SK-N-SH treated with all-trans-retinoic acid at 6 μM for 48 hours (cell line): ENCODE results near the gene SKP1.

ENCODE experiments used
- ATAC-seq: fragments of 200-7000 bp; cut with Tn5 transposase; 3 replicates; pipeline ENCODE4 v1.9.1; 2020; ENCODE audit warnings: mild to moderate bottlenecking, moderate library complexity
- ARNTL ChIP-seq: fragments of 450-650 bp; formaldehyde crosslinking; IDR thresholded peaks from 2 replicates; pipeline ENCODE4 v1.5.0; 2020; ENCODE audit warnings: low read depth, mild to moderate bottlenecking, moderate library complexity, borderline replicate concordance
- BACH2 ChIP-seq: fragments of 250-450 bp; sonication (Bioruptor Pico); IDR thresholded peaks from 2 replicates; pipeline ENCODE4 v1.9.0; 2021; ENCODE audit warnings: mild to moderate bottlenecking, borderline replicate concordance
- CSDC2 ChIP-seq: fragments of 250-450 bp; sonication (Bioruptor Pico); IDR thresholded peaks from 2 replicates; pipeline ENCODE4 v1.5.0; 2020; ENCODE audit warnings: mild to moderate bottlenecking, moderate library complexity
- CSRNP3 ChIP-seq: fragments of 250-450 bp; sonication (Bioruptor Pico); IDR thresholded peaks from 2 replicates; pipeline ENCODE4 v1.5.1; 2021; ENCODE audit warnings: mild to moderate bottlenecking, moderate library complexity
- GLIS3 ChIP-seq: fragments of 250-450 bp; sonication (Bioruptor Pico); IDR thresholded peaks from 2 replicates; pipeline ENCODE4 v1.5.0; 2020; ENCODE audit warnings: mild to moderate bottlenecking, moderate library complexity
- ISL1 ChIP-seq: fragments of 250-450 bp; sonication (Bioruptor Pico); IDR thresholded peaks from 2 replicates; pipeline ENCODE4 v2.1.2; 2022; ENCODE audit warnings: mild to moderate bottlenecking, moderate library complexity
- OSR1 ChIP-seq: fragments of 250-450 bp; sonication (Bioruptor Pico); IDR thresholded peaks from 2 replicates; pipeline ENCODE4 v1.8.0; 2022; ENCODE audit warnings: moderate library complexity, mild to moderate bottlenecking, inconsistent platforms
- PATZ1 ChIP-seq: fragments of 250-450 bp; sonication (Bioruptor Pico); IDR thresholded peaks from 2 replicates; pipeline ENCODE4 v1.8.0; 2020; ENCODE audit warnings: mild to moderate bottlenecking, moderate library complexity, borderline replicate concordance
- POU6F1 ChIP-seq: fragments of 250-450 bp; sonication (Bioruptor Pico); IDR thresholded peaks from 2 replicates; pipeline ENCODE4 v1.8.0; 2021; ENCODE audit warnings: low read depth, mild to moderate bottlenecking, moderate library complexity, borderline replicate concordance
- RARB ChIP-seq: fragments of 250-450 bp; sonication (Bioruptor Pico); IDR thresholded peaks from 2 replicates; pipeline ENCODE4 v1.8.0; 2021; ENCODE audit warnings: mild to moderate bottlenecking, moderate library complexity
- SNAI2 ChIP-seq: fragments of 250-450 bp; sonication (Bioruptor Pico); IDR thresholded peaks from 2 replicates; pipeline ENCODE4 v1.5.0; 2020; ENCODE audit warnings: mild to moderate bottlenecking, moderate library complexity
- TCF4 ChIP-seq: fragments of 250-450 bp; sonication (Bioruptor Pico); IDR thresholded peaks from 2 replicates; pipeline ENCODE4 v1.8.0; 2021; ENCODE audit warnings: mild to moderate bottlenecking, moderate library complexity, borderline replicate concordance
- TOX ChIP-seq: fragments of 250-450 bp; sonication (Bioruptor Pico); IDR thresholded peaks from 2 replicates; pipeline ENCODE4 v1.8.0; 2021; ENCODE audit warnings: mild to moderate bottlenecking, moderate library complexity, borderline replicate concordance
- TSHZ2 ChIP-seq: fragments of 250-450 bp; sonication (Bioruptor Pico); IDR thresholded peaks from 2 replicates; pipeline ENCODE4 v1.5.0; 2020; ENCODE audit warnings: mild to moderate bottlenecking, moderate library complexity
- ZC3H10 ChIP-seq: fragments of 250-450 bp; sonication (Bioruptor Pico); IDR thresholded peaks from 2 replicates; pipeline ENCODE4 v1.5.1; 2021; ENCODE audit warnings: mild to moderate bottlenecking, moderate library complexity
- ZFP3 ChIP-seq: fragments of 250-450 bp; sonication (Bioruptor Pico); IDR thresholded peaks from 2 replicates; pipeline ENCODE4 v1.5.0; 2020; ENCODE audit warnings: mild to moderate bottlenecking, moderate library complexity
- ZNF565 ChIP-seq: fragments of 450-650 bp; formaldehyde crosslinking; conservative IDR thresholded peaks from 2 replicates; pipeline ENCODE4 v1.5.0; 2020; ENCODE audit warnings: low read depth, mild to moderate bottlenecking, moderate library complexity
- ZNF70 ChIP-seq: fragments of 450-650 bp; formaldehyde crosslinking; IDR thresholded peaks from 2 replicates; pipeline ENCODE4 v1.5.0; 2020; ENCODE audit warnings: mild to moderate bottlenecking, moderate library complexity
- ZNF8 ChIP-seq: fragments of 450-650 bp; formaldehyde crosslinking; IDR thresholded peaks from 2 replicates; pipeline ENCODE4 v1.5.0; 2020; ENCODE audit warnings: mild to moderate bottlenecking, moderate library complexity
- TF ChIP-seq, protein P1 (sequence below): fragments of 250-450 bp; sonication (Bioruptor Pico); IDR thresholded peaks from 2 replicates; pipeline ENCODE4 v1.5.1; 2020; ENCODE audit warnings: low read depth, mild to moderate bottlenecking, moderate library complexity

The SKP1 gene

GRCh38 chr5:134204575-134204974 is 27.8 kb upstream of the SKP1 start (continued):
- TF ChIP-seq PATZ1 (CRISPR knock-in tag) (no peak), ZC3H10 (CRISPR knock-in tag) (no peak)

DNA sequence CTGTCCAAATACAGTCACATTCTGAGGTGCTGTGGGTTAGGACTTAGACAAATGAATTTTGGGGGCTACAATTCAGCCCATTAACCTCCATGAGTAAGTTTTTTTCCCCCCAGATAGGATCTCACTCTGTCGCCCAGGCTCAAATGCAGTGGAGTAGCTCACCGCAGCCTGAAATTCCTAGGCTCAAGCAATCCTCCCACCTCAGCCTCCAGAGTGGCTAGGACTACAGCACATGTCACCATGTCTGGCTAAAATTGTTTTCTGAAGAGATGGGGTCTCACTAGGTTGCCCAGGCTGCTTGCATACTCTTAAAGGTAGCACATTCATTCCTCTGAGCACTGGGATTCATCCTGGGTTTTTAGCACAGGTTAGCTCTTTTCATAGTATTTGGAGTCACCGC is 26.9 kb upstream of the SKP1 start:
- TF ChIP-seq ARNTL (CRISPR knock-in tag) (no peak), POU6F1 (CRISPR knock-in tag) (no peak), PATZ1 (CRISPR knock-in tag) (no peak), TCF4 (CRISPR knock-in tag) (no peak), RARB (CRISPR knock-in tag) (no peak), ZNF565 (CRISPR knock-in tag) (no peak), BACH2 (CRISPR knock-in tag) (no peak), ZNF70 (no peak), TSHZ2 (no peak), TOX (CRISPR knock-in tag) (no peak), ZNF8 (CRISPR knock-in tag) (no peak), SNAI2 (no peak), OSR1 (CRISPR knock-in tag) (no peak), CSRNP3 (CRISPR knock-in tag) (no peak), CSDC2 (no peak), ZFP3 (CRISPR knock-in tag) (no peak)
- TF ChIP-seq, protein P1, sequence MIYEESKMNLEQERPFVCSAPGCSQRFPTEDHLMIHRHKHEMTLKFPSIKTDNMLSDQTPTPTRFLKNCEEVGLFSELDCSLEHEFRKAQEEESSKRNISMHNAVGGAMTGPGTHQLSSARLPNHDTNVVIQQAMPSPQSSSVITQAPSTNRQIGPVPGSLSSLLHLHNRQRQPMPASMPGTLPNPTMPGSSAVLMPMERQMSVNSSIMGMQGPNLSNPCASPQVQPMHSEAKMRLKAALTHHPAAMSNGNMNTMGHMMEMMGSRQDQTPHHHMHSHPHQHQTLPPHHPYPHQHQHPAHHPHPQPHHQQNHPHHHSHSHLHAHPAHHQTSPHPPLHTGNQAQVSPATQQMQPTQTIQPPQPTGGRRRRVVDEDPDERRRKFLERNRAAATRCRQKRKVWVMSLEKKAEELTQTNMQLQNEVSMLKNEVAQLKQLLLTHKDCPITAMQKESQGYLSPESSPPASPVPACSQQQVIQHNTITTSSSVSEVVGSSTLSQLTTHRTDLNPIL (CRISPR knock-in tag), result no peak
- TF ChIP-seq, all 23 proteins: peak for 0
- no peak for ATAC-seq

GRCh38 chr5:134195666-134196065 is 18.9 kb upstream of the SKP1 start:
- ATAC-seq, result no peak
- TF ChIP-seq TSHZ2 (no peak), GLIS3 (CRISPR knock-in tag) (no peak), RARB (CRISPR knock-in tag) (no peak), CSRNP3 (CRISPR knock-in tag) (no peak), ISL1 (no peak), ZNF8 (CRISPR knock-in tag) (no peak), ARNTL (CRISPR knock-in tag) (no peak), PATZ1 (CRISPR knock-in tag) (no peak), ZFP3 (CRISPR knock-in tag) (no peak), BACH2 (CRISPR knock-in tag) (no peak)
